ENCODE results near the gene LRRC63. TPM values are rescaled to one million over a fixed set of nuclear protein-coding genes. Genes with fewer than 3 reads are reported as not detected.

The LRRC63 gene
- total RNA-seq, 1 experiment from 2014 or later = not detected

DNA sequence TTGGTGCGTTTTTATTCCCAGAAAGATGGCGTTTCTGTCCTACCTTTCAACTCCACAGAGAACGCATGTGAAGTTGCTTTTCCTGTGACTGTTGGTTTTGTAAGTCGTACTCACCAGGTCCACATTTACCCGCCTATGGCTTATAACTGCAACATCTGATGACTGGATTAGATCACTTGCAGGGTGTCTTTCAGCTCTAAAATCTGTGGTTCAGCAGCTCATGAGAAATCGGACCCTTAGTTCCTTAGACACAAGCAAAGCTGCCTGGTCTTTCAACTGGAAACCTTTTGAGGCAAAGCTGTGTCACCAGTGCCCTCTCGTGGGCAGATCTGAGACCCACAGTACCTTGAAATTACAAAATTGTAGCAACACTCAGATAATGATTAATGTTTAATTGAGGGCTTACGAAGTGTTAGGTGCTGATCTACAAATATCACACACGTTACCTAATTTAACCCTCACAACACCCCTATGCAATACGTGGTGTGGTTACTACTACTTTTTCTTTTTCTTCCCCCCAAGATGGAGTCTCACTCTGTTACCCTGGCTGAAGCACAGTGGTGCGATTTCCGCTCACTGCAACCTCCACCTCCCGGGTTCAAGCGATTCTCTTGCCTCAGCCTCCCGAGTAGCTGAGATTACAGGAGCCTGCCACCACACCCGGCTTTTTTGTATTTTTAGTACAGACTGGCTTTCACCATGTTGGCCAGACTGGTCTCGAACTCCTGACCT is 109.9 kb downstream of the LRRC63 start:
- no peak overlapping the region for H3K4me3 ChIP-seq (ENCODE audit: insufficient read depth, low read depth, low read length)
- DNase-seq = peak; percentile 57
- no peaks in the 10 kb centered on the region for H3K36me3 ChIP-seq (replicated peaks; ENCODE audit: control insufficient read depth, insufficient read depth, low read length)
- H3K27me3 ChIP-seq (ENCODE audit: control insufficient read depth, insufficient read depth, low read length) = no peaks in the 10 kb centered on the region; the same call in 1 of the 2 replicates

DNA sequence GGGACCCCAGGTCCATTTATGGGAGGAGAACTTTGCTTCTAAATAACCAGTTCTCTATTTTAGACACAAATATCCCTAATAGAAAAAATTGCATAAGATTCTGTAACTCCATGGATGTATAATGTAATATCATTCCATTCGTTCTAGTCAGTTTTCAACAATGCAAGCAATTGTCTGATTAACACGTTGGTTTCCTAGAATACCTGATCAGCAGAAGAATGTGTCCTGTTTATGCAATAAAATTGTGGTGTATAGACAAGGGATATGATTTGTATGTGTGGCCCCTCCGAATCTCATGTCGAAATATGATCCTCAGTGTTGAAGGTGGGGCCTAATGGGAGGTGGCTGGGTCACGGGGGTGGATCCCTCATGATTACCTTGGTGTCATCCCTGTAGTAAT is 113.2 kb downstream of the LRRC63 start:
- no peak overlapping the region for H3K4me3 ChIP-seq (ENCODE audit: insufficient read depth, low read depth, low read length)

More for the DNA sequence above, 113.2 kb downstream of the LRRC63 start:
- DNase-seq = no peak
- Histone ChIP-seq H3K36me3 (replicated peaks; ENCODE audit: control insufficient read depth, insufficient read depth, low read length) (no peaks in the 10 kb centered on the region), H3K27me3 (ENCODE audit: control insufficient read depth, insufficient read depth, low read length) (no peaks in the 10 kb centered on the region; the same call in 1 of the 2 replicates)

Other genes with a start within 250 kb of the LRRC63 start
- gene ZC3H13, start 159.2 kb upstream of the LRRC63 start, total RNA-seq (2014; rRNA removed; shearing (Covaris generic)) = 8.2 and 9.2 TPM in 2 replicates
- not detected in 2 replicates for gene CPB2, start 106.9 kb upstream of the LRRC63 start, total RNA-seq (2014; rRNA removed; shearing (Covaris generic))
- 0.62 and 1.9 TPM in 2 replicates for gene LCP1, start 29.8 kb upstream of the LRRC63 start, total RNA-seq (2014; rRNA removed; shearing (Covaris generic))
- 3.2 and 5.6 TPM in 2 replicates for gene RUBCNL, start 175.3 kb downstream of the LRRC63 start, total RNA-seq (2014; rRNA removed; shearing (Covaris generic))